GM19351 (cell line): ENCODE results near the gene CCN5.
"Not testable (repeated sequence)": the region's sequence is repeated elsewhere in the genome, so short reads cannot be mapped to it uniquely, and the experiment has no call there.

ENCODE experiments used
- ATAC-seq: cut with Tn5 transposase; IDR thresholded peaks from one replicate; pipeline ENCODE4 v1.9.1; 2021; ENCODE audit warnings: mild to moderate bottlenecking, moderate library complexity; ENCODE audit not compliant: unreplicated experiment

Gene CCN5

GRCh38 chr20:44756011-44756688 is 41.0 kb downstream of the CCN5 start:
- no peak for ATAC-seq

DNA sequence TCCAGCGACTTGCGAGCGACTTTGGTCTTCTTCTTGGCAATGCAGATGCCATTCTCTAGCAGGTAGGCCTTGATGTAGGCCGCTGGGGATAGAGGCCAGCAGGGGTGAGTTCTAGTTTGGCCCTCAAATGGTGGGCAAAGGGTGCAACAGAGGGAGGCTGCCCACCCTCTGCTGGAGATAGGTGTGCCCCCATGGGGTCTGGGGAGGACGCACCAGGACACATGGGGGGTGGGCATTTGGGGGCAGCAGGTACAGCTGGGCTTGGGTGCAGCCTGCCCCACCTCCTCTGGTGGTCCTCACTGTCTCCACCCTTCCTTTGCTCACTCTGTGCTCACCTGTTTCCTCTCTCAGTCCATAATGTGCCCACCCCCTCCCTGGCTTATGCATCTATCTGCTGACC is 41.8 kb downstream of the CCN5 start:
- no peak for ATAC-seq

DNA sequence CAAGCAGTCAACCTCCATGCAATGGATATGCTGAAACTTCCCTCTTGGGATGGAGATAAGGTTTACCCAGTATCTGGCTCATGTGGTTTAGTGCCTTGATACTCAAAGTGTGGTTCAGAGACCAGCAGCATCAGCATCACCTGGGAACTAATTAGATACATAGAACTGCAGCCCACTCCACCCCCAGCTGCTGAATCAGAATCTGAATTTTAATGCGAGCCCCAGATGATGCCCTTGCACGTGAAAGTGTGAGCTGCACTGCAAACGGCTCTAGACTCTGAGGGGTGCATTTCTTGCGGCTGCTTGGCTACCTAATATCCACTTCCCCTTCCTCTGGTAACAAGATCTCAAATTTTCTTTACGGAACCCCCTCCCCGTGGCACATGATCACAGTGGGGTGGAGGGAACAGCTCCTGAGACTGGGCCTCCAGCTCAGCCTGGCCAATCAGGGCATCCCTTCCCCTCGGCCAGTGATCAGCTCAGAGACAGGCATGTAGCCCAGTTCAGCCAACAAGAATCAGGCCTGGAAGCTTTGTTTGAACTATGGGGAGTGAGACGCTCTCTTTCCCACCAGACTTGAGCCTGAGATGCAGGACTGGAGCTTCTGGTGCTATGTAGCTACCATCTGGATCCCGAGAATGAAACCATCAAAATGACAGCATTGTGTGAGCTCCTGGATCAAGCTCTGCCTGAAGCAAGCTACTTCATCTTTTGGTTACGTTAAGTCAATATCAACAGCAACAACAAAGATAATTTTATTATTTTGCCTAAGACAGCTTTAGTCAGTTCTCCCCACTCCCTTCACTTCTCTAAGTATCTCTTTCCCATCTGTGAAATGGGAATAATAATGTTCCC is 43.3 kb downstream of the CCN5 start:
- ATAC-seq = no peak

- ATAC-seq = no peak
Measured at GRCh38 chr20:44759595-44759994, 44.4 kb downstream of the CCN5 start.

DNA sequence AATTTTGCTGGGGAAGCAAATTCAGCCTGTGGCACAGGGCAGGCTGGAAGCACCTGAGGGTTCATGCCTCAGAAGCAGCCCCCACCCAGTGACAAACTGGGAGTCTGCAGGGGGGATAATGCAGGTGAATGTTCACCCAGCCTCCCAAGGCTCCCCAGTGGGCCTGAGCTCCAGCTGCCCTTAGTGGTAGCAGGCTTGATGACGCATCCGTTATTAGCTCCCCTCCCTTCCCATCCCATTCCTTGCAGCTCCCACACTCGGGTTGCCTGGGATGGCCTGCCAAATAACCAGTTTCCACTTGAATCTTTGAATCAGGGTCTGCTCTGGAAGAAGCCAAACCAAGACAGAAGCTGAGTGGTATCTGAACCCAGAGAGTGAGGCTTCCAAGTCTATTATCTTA is 46.3 kb downstream of the CCN5 start:
- no peak for ATAC-seq

DNA sequence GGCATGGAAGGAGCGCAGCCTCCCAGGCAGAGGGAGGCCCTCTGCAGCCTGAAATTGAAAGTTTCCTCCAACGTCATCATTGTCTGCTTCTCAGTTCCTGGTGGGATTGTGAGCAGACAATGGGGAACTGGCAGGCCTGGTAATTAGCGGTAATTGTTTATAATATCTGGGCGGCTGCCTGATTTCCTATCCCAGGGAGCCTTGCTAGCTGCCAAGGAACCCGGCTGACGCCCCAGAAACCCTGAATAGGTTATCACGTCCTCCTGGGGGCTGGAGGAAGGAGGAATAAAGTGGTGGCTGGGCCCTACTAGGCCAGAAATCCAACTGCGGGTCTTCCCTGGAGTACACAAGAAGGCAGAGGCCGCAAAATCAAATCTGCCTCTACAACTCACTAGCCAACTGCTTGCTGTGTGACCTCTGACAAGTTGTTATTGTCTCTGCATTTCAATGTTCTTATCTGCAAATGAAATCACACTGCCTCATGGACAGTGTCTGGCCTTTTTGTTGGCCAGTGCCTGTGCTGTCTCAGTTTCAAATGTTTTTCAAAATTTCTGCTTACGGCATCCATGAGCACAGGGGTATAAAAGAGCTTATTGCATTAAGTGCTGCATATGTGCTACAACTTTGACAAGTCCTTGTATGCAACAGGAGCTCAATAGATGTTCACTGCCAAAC is 47.4 kb downstream of the CCN5 start:
- ATAC-seq = no peak

- not testable (repeated sequence) for ATAC-seq
Measured at GRCh38 chr20:44763798-44764197, 48.6 kb downstream of the CCN5 start.

GRCh38 chr20:44765091-44765490 is 49.9 kb downstream of the CCN5 start:
- no peak for ATAC-seq

- no peak for ATAC-seq
Measured at GRCh38 chr20:44765701-44766347, 50.7 kb downstream of the CCN5 start.

- ATAC-seq = no peak
Measured at GRCh38 chr20:44768256-44768655, 53.1 kb downstream of the CCN5 start.

DNA sequence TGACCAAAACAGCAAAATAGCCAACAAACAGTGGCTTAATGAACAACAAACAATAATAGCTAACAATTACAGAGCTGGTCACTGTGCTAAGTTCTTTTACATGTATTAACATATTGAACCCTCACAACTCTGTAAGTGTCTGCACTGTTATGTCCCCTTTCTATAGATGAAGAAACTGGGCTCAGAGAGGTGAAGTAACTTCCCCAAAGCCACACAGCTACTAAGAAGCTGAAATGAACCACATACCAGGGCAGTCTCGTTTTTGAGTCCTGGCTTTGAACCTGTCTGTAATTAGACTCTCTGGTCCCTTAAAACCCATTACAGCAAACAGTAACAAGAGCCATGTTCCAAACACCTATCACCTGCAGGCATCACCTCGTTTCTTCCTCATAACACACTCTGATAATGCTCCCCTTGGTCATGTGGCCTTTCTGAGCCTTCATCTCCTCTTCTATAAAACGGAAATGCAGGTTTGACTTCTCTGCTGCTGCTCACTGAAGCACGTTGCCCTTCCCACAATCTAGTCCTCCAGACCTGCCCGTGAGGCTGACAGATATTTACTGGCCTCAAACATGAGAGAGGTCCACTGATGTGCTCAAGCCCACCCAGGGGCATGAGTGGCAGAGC is 53.8 kb downstream of the CCN5 start:
- no peak for ATAC-seq

DNA sequence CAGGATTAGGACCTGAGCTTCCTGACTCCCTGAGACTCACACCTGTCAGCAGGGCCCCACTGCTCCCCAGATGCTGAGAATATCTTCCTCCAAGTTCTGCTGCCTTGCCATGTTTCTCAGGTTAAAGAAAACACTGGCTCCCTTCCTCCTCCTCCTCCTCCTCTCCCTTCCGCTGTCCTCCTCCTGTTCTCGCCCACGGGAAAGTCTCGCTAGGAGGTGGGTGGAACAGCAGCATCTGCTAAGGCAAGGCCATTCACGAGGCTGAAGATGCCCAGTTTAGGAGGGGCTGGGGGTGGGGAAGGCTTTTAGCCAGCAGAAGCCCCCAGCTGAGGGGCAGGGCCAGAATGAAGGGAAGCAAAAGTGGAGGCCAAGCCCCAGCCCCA is 54.3 kb downstream of the CCN5 start:
- ATAC-seq = no peak

DNA sequence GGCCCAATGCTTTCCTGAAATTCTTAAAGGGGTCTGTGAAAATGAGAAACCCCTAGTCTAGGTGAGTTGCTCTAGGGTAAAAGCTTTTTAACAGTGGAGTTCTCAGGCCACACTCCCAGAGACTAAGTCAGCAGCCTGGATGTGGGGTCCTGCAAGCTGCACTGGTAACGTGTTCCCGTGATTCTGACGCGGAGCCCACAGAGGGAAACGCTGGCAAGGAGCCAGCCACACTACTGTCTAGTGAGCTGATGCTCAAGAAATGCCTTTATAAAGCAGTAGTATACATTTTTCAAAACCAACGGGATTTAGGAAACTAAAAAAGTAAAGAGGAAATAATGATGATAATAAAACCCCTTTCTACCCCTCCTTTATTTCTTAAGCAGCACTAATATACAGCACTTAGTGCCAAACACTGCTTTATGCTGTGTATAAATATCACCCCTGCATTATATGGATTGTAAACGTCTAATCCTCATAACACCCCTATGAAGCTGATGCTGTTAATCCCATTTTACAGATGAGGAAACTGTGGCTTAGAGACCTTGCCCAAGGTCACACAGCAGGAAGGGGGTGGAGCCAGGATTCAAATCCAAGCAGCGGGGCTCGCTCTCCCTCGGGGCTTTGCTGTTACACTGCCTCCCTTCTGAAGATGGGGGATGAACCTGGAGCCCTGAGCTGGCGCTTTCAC is 55.5 kb downstream of the CCN5 start:
- ATAC-seq = no peak

DNA sequence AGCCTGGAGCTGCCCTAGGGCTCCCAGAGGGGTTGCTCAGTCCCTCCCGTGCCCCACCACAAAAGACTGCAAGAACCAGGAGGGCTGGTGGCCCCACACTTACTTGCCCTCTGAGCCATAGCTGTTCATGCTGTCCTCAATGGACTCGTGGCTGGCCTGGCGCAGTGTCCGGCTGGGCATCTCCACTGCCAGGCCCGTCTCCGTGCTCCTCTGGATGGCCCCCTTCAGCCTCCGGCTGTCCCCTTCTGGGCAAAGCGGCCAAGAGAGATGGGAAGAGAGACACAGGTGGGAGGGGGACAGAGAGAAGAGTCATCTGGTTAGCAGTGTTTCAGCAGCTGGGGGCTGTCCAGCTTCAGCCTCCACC is 56.0 kb downstream of the CCN5 start:
- no peak for ATAC-seq

GRCh38 chr20:44772636-44773035 is 57.5 kb downstream of the CCN5 start:
- ATAC-seq = no peak

DNA sequence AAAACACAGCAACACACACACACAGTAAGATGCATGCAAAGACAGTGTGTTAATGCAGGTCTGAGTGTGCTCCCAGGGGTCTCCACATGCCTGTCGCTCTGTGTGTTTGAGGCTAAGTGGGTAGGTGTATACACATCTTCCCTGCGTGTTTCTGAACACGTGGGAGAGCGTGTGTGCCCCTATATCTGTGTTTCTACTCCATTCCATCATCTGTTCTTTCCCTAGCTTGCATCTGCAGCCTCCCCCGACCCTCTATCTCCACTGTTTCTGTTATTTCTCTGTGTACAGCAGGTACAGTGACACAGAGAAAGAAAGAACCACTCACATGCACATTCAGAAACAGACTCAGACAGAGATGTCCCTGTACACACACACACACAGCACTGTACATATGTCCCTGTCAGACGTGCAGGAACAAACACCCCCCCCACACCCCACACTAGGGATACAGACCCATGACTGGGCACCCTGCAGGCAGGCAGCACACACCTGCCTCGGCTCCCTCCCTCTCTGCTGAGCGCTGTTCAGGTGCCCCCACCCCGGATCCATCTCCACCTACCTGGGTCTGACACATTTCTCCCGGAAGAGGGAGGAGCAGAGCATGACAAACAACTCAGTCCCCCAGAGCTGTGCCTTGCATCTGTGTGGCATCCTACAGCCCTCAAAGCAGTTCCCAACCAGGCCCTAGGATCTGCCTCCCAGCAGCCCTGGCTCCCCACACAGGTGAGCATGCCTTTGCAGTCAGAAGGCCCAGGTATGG is 58.1 kb downstream of the CCN5 start:
- no peak for ATAC-seq

DNA sequence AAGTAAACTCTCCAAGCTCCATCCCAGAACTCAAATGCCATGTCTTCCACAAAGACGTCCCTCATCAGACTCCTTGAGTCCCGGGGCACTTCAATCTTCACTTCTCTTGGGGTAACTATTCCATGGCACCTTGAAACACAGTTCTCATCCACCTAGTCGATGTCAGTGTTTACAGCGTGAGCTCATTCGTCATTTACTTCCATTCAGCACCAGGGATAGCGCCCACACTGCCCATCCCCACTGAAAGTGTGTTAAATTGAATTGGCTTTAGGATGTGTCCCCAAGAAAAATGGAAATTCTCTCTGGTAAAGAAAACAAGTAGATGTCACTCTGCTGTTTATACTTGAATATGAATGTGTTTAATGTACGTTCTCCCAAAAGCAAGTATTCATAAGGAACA is 61.8 kb downstream of the CCN5 start:
- ATAC-seq = no peak
